ENCODE measurements around the gene DES. TPM values are rescaled to one million over a fixed set of nuclear protein-coding genes. Genes with fewer than 3 reads are reported as not detected.

The DES gene
- total RNA-seq, 1 experiment from 2014 or later: 4.2 TPM

GRCh38 chr2:219473511-219473910, 55.3 kb downstream of the DES start:
- H3K79me2 ChIP-seq (ENCODE audit: insufficient read depth, low read length): no peaks in the 10 kb centered on the region
- no peaks in the 10 kb centered on the region for H4K20me1 ChIP-seq (ENCODE audit: insufficient read depth)
- RAD21 ChIA-PET (ENCODE audit: low non-redundant PET in 1 of 2, low total read pairs in 2 of 2, uncharacterized antibody in 2 of 2, unreplicated experiment in 2 of 2): no interaction called here
- no peak for TF ChIP-seq POLR2AphosphoS5 (IDR thresholded peaks at IDR 0.05; ENCODE audit: low read depth, low read length)
- TF ChIP-seq RAD21 (IDR thresholded peaks at IDR 0.05; ENCODE audit: low read depth): no peak
- TF ChIP-seq, protein P1, sequence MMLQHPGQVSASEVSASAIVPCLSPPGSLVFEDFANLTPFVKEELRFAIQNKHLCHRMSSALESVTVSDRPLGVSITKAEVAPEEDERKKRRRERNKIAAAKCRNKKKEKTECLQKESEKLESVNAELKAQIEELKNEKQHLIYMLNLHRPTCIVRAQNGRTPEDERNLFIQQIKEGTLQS (IDR thresholded peaks at IDR 0.05): no peak
- TF ChIP-seq FOSL1 (IDR thresholded peaks at IDR 0.05; ENCODE audit: low read depth): no peak
- TF ChIP-seq EZH2phosphoT487 (IDR thresholded peaks at IDR 0.05; ENCODE audit: borderline replicate concordance): no peak
- no peak for TF ChIP-seq JUND (IDR thresholded peaks at IDR 0.05)
- no peak for TF ChIP-seq POLR2A (IDR thresholded peaks at IDR 0.05; ENCODE audit: borderline replicate concordance, extremely low read depth, insufficient read depth, insufficient read length)
- TF ChIP-seq CBX3 (IDR thresholded peaks at IDR 0.05; ENCODE audit: low read depth): no peak
- TF ChIP-seq TCF7L2 (IDR thresholded peaks at IDR 0.05; ENCODE audit: borderline replicate concordance, extremely low read depth, insufficient read depth, insufficient read length): no peak
- TF ChIP-seq EGR1 (IDR thresholded peaks at IDR 0.05; ENCODE audit: low read depth): no peak
- TF ChIP-seq SRF (IDR thresholded peaks at IDR 0.05; ENCODE audit: low read depth): no peak
- no peak for TF ChIP-seq ZBTB33 (IDR thresholded peaks at IDR 0.05; ENCODE audit: extremely low read depth, insufficient replicate concordance, low read length)
- TF ChIP-seq CTCF (IDR thresholded peaks at IDR 0.05 in 2 of 3, conservative IDR thresholded peaks at IDR 0.05 in 1 of 3; ENCODE audit: borderline replicate concordance in 1 of 3, insufficient read depth in 1 of 3, low read depth in 2 of 3, low read length in 2 of 3): no peak
- TF ChIP-seq, protein P2, sequence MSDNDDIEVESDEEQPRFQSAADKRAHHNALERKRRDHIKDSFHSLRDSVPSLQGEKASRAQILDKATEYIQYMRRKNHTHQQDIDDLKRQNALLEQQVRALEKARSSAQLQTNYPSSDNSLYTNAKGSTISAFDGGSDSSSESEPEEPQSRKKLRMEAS (IDR thresholded peaks at IDR 0.05): no peak
- no peak for TF ChIP-seq EZH2 (IDR thresholded peaks at IDR 0.05)
- no peak for TF ChIP-seq CEBPB (IDR thresholded peaks at IDR 0.05; ENCODE audit: low read depth)
- TF ChIP-seq ELF1 (IDR thresholded peaks at IDR 0.05; ENCODE audit: borderline replicate concordance, low read depth): no peak
- TF ChIP-seq ZFX (IDR thresholded peaks at IDR 0.05): no peak
- TF ChIP-seq YY1 (IDR thresholded peaks at IDR 0.05; ENCODE audit: extremely low read depth, insufficient replicate concordance, low read depth, low read length): no peak
- TF ChIP-seq SIN3A (IDR thresholded peaks at IDR 0.05; ENCODE audit: low read depth): no peak
- intact Hi-C loops (cut with micrococcal nuclease): no loop called here
- no peak overlapping the region for H3K9ac ChIP-seq (ENCODE audit: low read length)
- no peaks in the 10 kb centered on the region for H3K9me3 ChIP-seq (ENCODE audit: control insufficient read depth in 1 of 2, insufficient read depth in 1 of 2, low read depth in 1 of 2, low read length in 2 of 2)
- H3K4me3 ChIP-seq (replicated peaks in 1 of 2; ENCODE audit: low read depth in 1 of 2, low read length in 2 of 2): no peak overlapping the region
- no peak overlapping the region for H2AFZ ChIP-seq (ENCODE audit: low read depth, low read length, poor library complexity, severe bottlenecking)
- peaks cover 3 to 16% of the 10 kb centered on the region in 2 experiments; a peak in 3 of 4 replicates for H3K4me1 ChIP-seq (ENCODE audit: control insufficient read depth in 1 of 2, insufficient read depth in 2 of 2, low read length in 2 of 2)
- no TSS peak for BruUV-seq (replicated peaks)
- no peak for DNase-seq (ENCODE audit: low read depth, low spot score)
- no peak overlapping the region for H3K27ac ChIP-seq (ENCODE audit: low read depth, low read length)
- H3K36me3 ChIP-seq (ENCODE audit: control insufficient read depth in 1 of 2, insufficient read depth in 2 of 2, low read length in 2 of 2): no peaks in the 10 kb centered on the region
- CTCF ChIA-PET: interaction anchor here (1.4 kb wide), 1 partner anchor 10 kb away, joined by 3 read pairs; no protein-coding TSS in a partner anchor
- H3K27me3 ChIP-seq (ENCODE audit: insufficient read depth, low read length): no peaks in the 10 kb centered on the region
- ATAC-seq: no peak
- H3K9me2 ChIP-seq (ENCODE audit: insufficient read depth): no peaks in the 10 kb centered on the region
- H3K4me2 ChIP-seq (ENCODE audit: low read length): no peak overlapping the region
- POLR2A ChIA-PET: no interaction called here

All from HCT116 (cell line).